Measurements from ENCODE around the gene GRIK2.

The GRIK2 gene

GRCh38 chr6:101799531-101799930, 406.0 kb downstream of the GRIK2 start:
- no peak for DNase-seq (ENCODE audit: low spot score)

GRCh38 chr6:101800598-101800997, 407.1 kb downstream of the GRIK2 start:
- DNase-seq (ENCODE audit: low spot score): no peak

- no peak for DNase-seq (ENCODE audit: low spot score)
These were observed 409.6 kb downstream of the GRIK2 start for GRCh38 chr6:101803136-101803535.

- no peak for DNase-seq (ENCODE audit: low spot score)
These were observed 412.7 kb downstream of the GRIK2 start for GRCh38 chr6:101806241-101806640.

- DNase-seq (ENCODE audit: low spot score): no peak
These were observed 417.6 kb downstream of the GRIK2 start for GRCh38 chr6:101811108-101811507.

GRCh38 chr6:101816716-101817115, 423.2 kb downstream of the GRIK2 start:
- no peak for DNase-seq (ENCODE audit: low spot score)

GRCh38 chr6:101818051-101818450, 424.5 kb downstream of the GRIK2 start:
- no peak for DNase-seq (ENCODE audit: low spot score)

GRCh38 chr6:101824551-101825345, 431.2 kb downstream of the GRIK2 start:
- DNase-seq (ENCODE audit: low spot score): no peak

GRCh38 chr6:101826269-101826668, 432.8 kb downstream of the GRIK2 start:
- no peak for DNase-seq (ENCODE audit: low spot score)

- DNase-seq (ENCODE audit: low spot score): no peak
These were observed 433.2 kb downstream of the GRIK2 start for GRCh38 chr6:101826678-101827077.

- no peak for DNase-seq (ENCODE audit: low spot score)
These were observed 437.1 kb downstream of the GRIK2 start for GRCh38 chr6:101830501-101831031.

- DNase-seq (ENCODE audit: low spot score): no peak
These were observed 438.9 kb downstream of the GRIK2 start for GRCh38 chr6:101832371-101832770.

- no peak for DNase-seq (ENCODE audit: low spot score)
These were observed 446.6 kb downstream of the GRIK2 start for GRCh38 chr6:101840100-101840499.

- DNase-seq (ENCODE audit: low spot score): no peak
These were observed 451.7 kb downstream of the GRIK2 start for GRCh38 chr6:101845172-101845571.

- DNase-seq (ENCODE audit: low spot score): no peak
These were observed 452.1 kb downstream of the GRIK2 start for GRCh38 chr6:101845621-101846020.

GRCh38 chr6:101847690-101848089, 454.2 kb downstream of the GRIK2 start:
- no peak for DNase-seq (ENCODE audit: low spot score)

- DNase-seq (ENCODE audit: low spot score): no peak
These were observed 458.4 kb downstream of the GRIK2 start for GRCh38 chr6:101851911-101852310.

GRCh38 chr6:101853231-101854085, 459.9 kb downstream of the GRIK2 start:
- no peak for DNase-seq (ENCODE audit: low spot score)

GRCh38 chr6:101876431-101876830, 482.9 kb downstream of the GRIK2 start:
- DNase-seq (ENCODE audit: low spot score): no peak

GRCh38 chr6:101878554-101879276, 485.2 kb downstream of the GRIK2 start:
- DNase-seq (ENCODE audit: low spot score): no peak

- no peak for DNase-seq (ENCODE audit: low spot score)
These were observed 486.3 kb downstream of the GRIK2 start for GRCh38 chr6:101879782-101880181.

GRCh38 chr6:101883505-101883904, 490.0 kb downstream of the GRIK2 start:
- no peak for DNase-seq (ENCODE audit: low spot score)
